HG03432 (cell line): ENCODE results near the gene SFXN1.

Experiments
- ATAC-seq: cut with Tn5 transposase; IDR thresholded peaks from one replicate; pipeline ENCODE4 v1.9.1; 2021; ENCODE audit warnings: mild to moderate bottlenecking, moderate library complexity; ENCODE audit not compliant: unreplicated experiment

Gene SFXN1

GRCh38 chr5:175567954-175568353 is 89.6 kb downstream of the SFXN1 start:
- no peak for ATAC-seq

- ATAC-seq = no peak
Measured at GRCh38 chr5:175569701-175570100, 91.3 kb downstream of the SFXN1 start.

GRCh38 chr5:175572886-175573285 is 94.5 kb downstream of the SFXN1 start:
- no peak for ATAC-seq

- no peak for ATAC-seq
Measured at GRCh38 chr5:175573493-175574269, 95.3 kb downstream of the SFXN1 start.

- ATAC-seq = no peak
Measured at GRCh38 chr5:175575301-175575700, 96.9 kb downstream of the SFXN1 start.

GRCh38 chr5:175576096-175576495 is 97.7 kb downstream of the SFXN1 start:
- no peak for ATAC-seq

GRCh38 chr5:175576591-175576990 is 98.2 kb downstream of the SFXN1 start:
- ATAC-seq = no peak
